Measurements from ENCODE around the gene CNRIP1.
"Not testable (repeated sequence)": the region's sequence is repeated elsewhere in the genome, so short reads cannot be mapped to it uniquely, and the experiment has no call there.

The CNRIP1 gene

GRCh38 chr2:68341062-68341329 lies 21.2 kb upstream of the CNRIP1 start:
- no peak for DNase-seq

GRCh38 chr2:68340226-68341061 lies 20.7 kb upstream of the CNRIP1 start:
- peak in 6 of 51 donors; percentile 1 to 37 (median 4) for DNase-seq

GRCh38 chr2:68336192-68336591 lies 16.4 kb upstream of the CNRIP1 start:
- no peak for DNase-seq

GRCh38 chr2:68333931-68334330 lies 14.2 kb upstream of the CNRIP1 start:
- DNase-seq, result no peak

GRCh38 chr2:68333009-68333408 lies 13.3 kb upstream of the CNRIP1 start:
- DNase-seq, result no peak

GRCh38 chr2:68330691-68331090 lies 10.9 kb upstream of the CNRIP1 start:
- DNase-seq, result no peak

GRCh38 chr2:68328901-68329300 lies 9.2 kb upstream of the CNRIP1 start:
- no peak for DNase-seq

GRCh38 chr2:68325056-68325455 lies 5.3 kb upstream of the CNRIP1 start:
- no peak for DNase-seq

- peak in 15 of 51 donors; percentile 1 to 59 (median 6) for DNase-seq
Measured at GRCh38 chr2:68320118-68320641, 431 bp upstream of the CNRIP1 start.

- peak in 32 of 51 donors; percentile 29 to 74 (median 53) for DNase-seq
Measured at GRCh38 chr2:68318914-68319397, 793 bp downstream of the CNRIP1 start.

- DNase-seq, result peak in 36 of 51 donors; percentile 2 to 71 (median 31)
Measured at GRCh38 chr2:68317971-68318913, 1.5 kb downstream of the CNRIP1 start.

GRCh38 chr2:68316111-68316510 lies 3.6 kb downstream of the CNRIP1 start:
- no peak for DNase-seq

GRCh38 chr2:68311033-68311432 lies 8.7 kb downstream of the CNRIP1 start:
- DNase-seq, result no peak

- DNase-seq, result no peak
Measured at GRCh38 chr2:68309426-68309825, 10.3 kb downstream of the CNRIP1 start.

- not testable (repeated sequence) for DNase-seq
Measured at GRCh38 chr2:68303902-68304272, 15.9 kb downstream of the CNRIP1 start.

GRCh38 chr2:68303033-68303901 lies 16.5 kb downstream of the CNRIP1 start:
- no peak for DNase-seq

- no peak for DNase-seq
Measured at GRCh38 chr2:68302281-68302875, 17.4 kb downstream of the CNRIP1 start.

- DNase-seq, result no peak
Measured at GRCh38 chr2:68295516-68295915, 24.2 kb downstream of the CNRIP1 start.

- DNase-seq, result no peak
Measured at GRCh38 chr2:68294913-68295312, 24.8 kb downstream of the CNRIP1 start.

GRCh38 chr2:68294187-68294586 lies 25.6 kb downstream of the CNRIP1 start:
- no peak for DNase-seq

- DNase-seq, result no peak
Measured at GRCh38 chr2:68293755-68294154, 26.0 kb downstream of the CNRIP1 start.
